H7 (cell line): ENCODE measurements around the gene CCDC167. TPM values are rescaled to one million over a fixed set of nuclear protein-coding genes. Genes with fewer than 3 reads are reported as not detected.
"Not testable (repeated sequence)": the region's sequence is repeated elsewhere in the genome, so short reads cannot be mapped to it uniquely, and the experiment has no call there.

Experiments used
- DNase-seq: peaks from one replicate; pipeline ENCODE4 v3.0.0; 2012
- H3K27me3 ChIP-seq: 2 replicates; pipeline ENCODE4 v1.6.0; 2011; ENCODE audit warnings: mild to moderate bottlenecking, low read length; ENCODE audit not compliant: control insufficient read depth, insufficient read depth
- H3K36me3 ChIP-seq: replicated peaks from 2 replicates; pipeline ENCODE4 v1.5.1; 2011; ENCODE audit warnings: low read length; ENCODE audit not compliant: control insufficient read depth, insufficient read depth
- H3K4me3 ChIP-seq: 2 replicates; pipeline ENCODE4 v1.5.1; 2011; ENCODE audit warnings: low read depth, mild to moderate bottlenecking, control low read depth, low read length, moderate library complexity; ENCODE audit not compliant: insufficient read depth
- total RNA-seq: library from RNA; depleted of rRNA; stranded (reverse); fragments of >200 nt; shearing (Covaris generic); gene quantifications from 2 replicates; pipeline ENCODE4 v1.2.3, GENCODE V29; 2014

Gene CCDC167
- total RNA-seq, 1 experiment from 2014 or later: 52.4 TPM

- H3K27me3 ChIP-seq: peaks cover 36% of the 10 kb centered on the region
- DNase-seq: no peak
- H3K4me3 ChIP-seq: no peak overlapping the region
Observed at GRCh38 chr6:37511201-37511600, 11.5 kb upstream of the CCDC167 start.

DNA sequence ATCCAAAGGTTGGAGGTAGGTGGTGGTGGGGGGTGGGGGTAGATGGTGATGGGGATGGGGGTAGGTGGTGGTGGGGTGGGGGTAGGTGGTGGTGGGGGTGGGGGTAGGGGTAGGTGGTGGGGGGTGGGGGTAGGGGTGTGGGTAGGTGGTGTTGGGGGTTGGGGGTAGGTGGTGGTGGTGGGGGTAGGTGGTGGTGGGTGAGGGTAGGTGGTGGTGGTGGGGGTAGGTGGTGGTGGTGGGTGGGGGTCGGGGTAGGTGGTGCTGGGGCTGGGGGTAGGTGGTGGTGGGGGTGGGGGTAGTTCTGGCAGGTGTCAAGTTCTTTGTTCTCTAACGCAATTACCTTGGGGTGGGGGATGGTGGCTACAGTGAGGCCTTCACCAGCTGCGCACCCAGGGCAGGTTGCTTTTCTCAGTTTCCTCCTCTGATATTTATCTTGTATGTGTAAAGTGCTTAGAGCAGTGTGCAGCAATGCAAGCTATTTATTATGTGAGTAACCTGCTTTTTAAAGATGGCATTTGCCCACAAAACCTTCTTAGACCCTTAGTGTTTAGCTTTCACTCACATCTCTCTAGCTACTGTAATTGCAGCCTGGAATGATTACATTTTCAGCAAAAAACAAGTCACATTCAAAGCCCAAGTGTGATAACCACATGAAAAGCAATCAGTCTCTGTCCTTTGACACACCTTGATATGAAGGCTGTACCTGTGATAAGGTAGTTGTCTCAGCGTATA lies 8.2 kb upstream of the CCDC167 start:
- Histone ChIP-seq H3K4me3 (no peak overlapping the region), H3K27me3 (peaks cover 23% of the 10 kb centered on the region), H3K36me3 (no peaks in the 10 kb centered on the region)
- DNase-seq: peak; percentile 61

More at GRCh38 chr6:37511201-37511600, 11.5 kb upstream of the CCDC167 start:
- no peaks in the 10 kb centered on the region for H3K36me3 ChIP-seq

GRCh38 chr6:37507077-37507476 lies 7.4 kb upstream of the CCDC167 start:
- peak; percentile 75 for DNase-seq
- Histone ChIP-seq H3K4me3 (no peak overlapping the region), H3K36me3 (no peaks in the 10 kb centered on the region), H3K27me3 (peaks cover 15% of the 10 kb centered on the region)

- Histone ChIP-seq H3K4me3 (no peak overlapping the region), H3K36me3 (no peaks in the 10 kb centered on the region), H3K27me3 (peaks cover 9% of the 10 kb centered on the region)
- no peak for DNase-seq
Observed at GRCh38 chr6:37506479-37506878, 6.8 kb upstream of the CCDC167 start.

DNA sequence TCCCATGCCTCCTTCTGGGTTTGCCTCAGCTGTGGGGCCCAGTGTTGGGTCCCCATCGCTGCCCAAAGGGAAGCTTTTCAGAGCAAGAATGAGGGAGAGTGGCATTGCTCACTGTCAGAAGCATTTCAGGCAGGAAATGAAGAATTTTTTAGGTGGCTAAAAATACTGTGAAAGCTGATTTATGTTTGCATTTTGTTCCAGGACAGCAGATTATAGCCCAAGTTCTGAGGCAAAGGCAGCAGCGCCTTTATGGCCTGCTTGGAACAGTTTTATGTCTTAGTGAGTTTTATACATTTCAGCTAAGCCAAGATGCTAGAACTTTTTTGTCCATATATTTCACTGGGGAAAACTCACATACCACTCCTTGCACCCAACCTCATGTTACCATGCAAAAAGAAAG lies 4.3 kb upstream of the CCDC167 start:
- H3K4me3 ChIP-seq: no peak overlapping the region
- DNase-seq: no peak
- no peaks in the 10 kb centered on the region for H3K36me3 ChIP-seq
- H3K27me3 ChIP-seq: no peaks in the 10 kb centered on the region

GRCh38 chr6:37503309-37503965 lies 3.7 kb upstream of the CCDC167 start:
- no peaks in the 10 kb centered on the region for H3K27me3 ChIP-seq
- H3K4me3 ChIP-seq: no peak overlapping the region
- H3K36me3 ChIP-seq: no peaks in the 10 kb centered on the region
- no peak for DNase-seq

- H3K36me3 ChIP-seq: no peaks in the 10 kb centered on the region
- H3K27me3 ChIP-seq: no peaks in the 10 kb centered on the region
- no peak overlapping the region for H3K4me3 ChIP-seq
- no peak for DNase-seq
Observed at GRCh38 chr6:37502703-37503291, 3.1 kb upstream of the CCDC167 start.

DNA sequence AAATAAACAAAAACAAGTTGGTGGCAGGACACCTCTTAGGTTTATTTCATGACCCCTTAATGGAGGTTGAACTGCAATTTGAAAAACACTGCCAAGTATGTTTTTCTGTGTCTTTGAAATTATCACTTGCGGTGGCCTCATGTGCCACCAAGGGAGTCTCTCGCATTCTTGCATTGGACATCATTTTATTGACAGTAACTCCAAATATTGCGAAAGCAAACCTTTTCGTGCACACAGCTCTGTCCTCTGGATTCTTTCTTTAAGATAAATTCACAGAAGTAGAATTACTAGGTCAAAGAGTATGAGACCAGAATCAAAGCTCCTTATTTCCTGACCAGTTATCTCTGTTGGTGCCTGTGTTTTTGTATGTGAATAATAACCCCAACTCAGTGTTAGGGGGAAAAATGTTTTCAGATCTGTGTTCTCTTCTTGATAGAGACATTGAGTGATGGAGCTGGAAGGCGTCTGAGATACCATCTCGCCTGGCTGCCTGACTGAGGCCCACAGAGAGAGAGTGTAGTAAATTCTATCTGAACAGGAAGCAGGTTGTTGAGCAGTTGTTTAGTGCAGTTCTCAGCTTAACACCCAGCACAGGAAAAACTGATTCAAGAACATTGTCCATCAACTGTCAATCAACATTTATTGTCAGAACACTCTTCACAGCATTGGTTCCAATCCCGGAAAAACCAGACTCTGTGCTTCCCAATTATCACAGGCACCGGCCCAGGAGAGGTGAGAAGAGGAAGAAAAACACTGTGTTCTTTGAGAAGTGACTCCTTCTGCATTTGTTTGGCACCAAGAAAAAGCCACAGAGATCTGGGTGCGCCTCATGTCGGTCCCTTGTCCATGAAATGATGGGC lies 2.2 kb upstream of the CCDC167 start:
- no peak overlapping the region for H3K4me3 ChIP-seq
- no peaks in the 10 kb centered on the region for H3K27me3 ChIP-seq
- H3K36me3 ChIP-seq: no peaks in the 10 kb centered on the region
- no peak for DNase-seq

GRCh38 chr6:37500904-37501303 lies 1.2 kb upstream of the CCDC167 start:
- not testable (repeated sequence) for H3K27me3 ChIP-seq, DNase-seq, H3K36me3 ChIP-seq, H3K4me3 ChIP-seq

- H3K36me3 ChIP-seq: no peaks in the 10 kb centered on the region
- H3K27me3 ChIP-seq: no peaks in the 10 kb centered on the region
- no peak for DNase-seq
- H3K4me3 ChIP-seq: peak overlapping the region; percentile 65
Observed at GRCh38 chr6:37500294-37500608, 558 bp upstream of the CCDC167 start.

GRCh38 chr6:37496951-37497885 lies 2.5 kb downstream of the CCDC167 start:
- H3K36me3 ChIP-seq: no peaks in the 10 kb centered on the region
- H3K4me3 ChIP-seq: no peak overlapping the region
- H3K27me3 ChIP-seq: no peaks in the 10 kb centered on the region
- DNase-seq: no peak

GRCh38 chr6:37495244-37495934 lies 4.3 kb downstream of the CCDC167 start:
- no peaks in the 10 kb centered on the region for H3K36me3 ChIP-seq
- no peak overlapping the region for H3K4me3 ChIP-seq
- no peaks in the 10 kb centered on the region for H3K27me3 ChIP-seq
- DNase-seq: no peak

GRCh38 chr6:37493661-37493995 lies 6.1 kb downstream of the CCDC167 start:
- DNase-seq: no peak
- no peaks in the 10 kb centered on the region for H3K36me3 ChIP-seq
- H3K4me3 ChIP-seq: no peak overlapping the region
- H3K27me3 ChIP-seq: no peaks in the 10 kb centered on the region
